ENCODE measurements around the gene ASCL5.

DNA sequence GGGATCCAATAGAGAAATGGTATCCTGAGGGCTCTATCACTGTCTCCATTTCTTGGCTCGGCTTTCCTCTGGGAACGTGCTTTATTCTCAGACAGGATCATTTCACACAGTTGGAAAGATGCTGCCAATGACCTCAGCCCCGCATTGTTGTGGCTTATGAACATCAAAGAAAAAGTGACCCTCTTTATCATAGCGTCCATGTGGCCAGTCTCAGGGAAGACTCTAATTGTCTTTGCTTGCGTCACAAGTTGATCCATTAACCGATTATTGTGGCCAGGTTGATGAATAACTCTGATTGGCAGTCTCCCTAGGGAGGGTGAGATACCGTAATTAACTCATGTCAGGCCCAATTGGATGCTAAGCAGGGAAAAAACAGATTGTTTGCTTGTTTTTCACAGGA lies 37.7 kb upstream of the ASCL5 start:
- no peak for TF ChIP-seq CTCF (conservative IDR thresholded peaks at IDR 0.05)
- no peak for TF ChIP-seq EZH2 (IDR thresholded peaks at IDR 0.05; ENCODE audit: low read depth)

Data from PC-9 (cell line).